Neural progenitor cell (in vitro differentiated cells): ENCODE results near the gene RALGAPB.

ENCODE experiments used
- EZH2 ChIP-seq: fragments of 200-600 bp; sonication (generic); IDR thresholded peaks from 2 replicates; pipeline ENCODE4 v1.6.1; 2017; ENCODE audit warnings: antibody characterized with exemption, mild to moderate bottlenecking, moderate library complexity
- EZH2phosphoT487 ChIP-seq: fragments of 200-600 bp; sonication (generic); IDR thresholded peaks from 2 replicates; pipeline ENCODE4 v1.6.1; 2017; ENCODE audit warnings: antibody characterized with exemption
- TF ChIP-seq, protein P1 (sequence below): fragments of 200-600 bp; sonication (generic); IDR thresholded peaks from 2 replicates; pipeline ENCODE4 v1.5.1; 2017; ENCODE audit warnings: antibody characterized with exemption, mild to moderate bottlenecking

DNA sequence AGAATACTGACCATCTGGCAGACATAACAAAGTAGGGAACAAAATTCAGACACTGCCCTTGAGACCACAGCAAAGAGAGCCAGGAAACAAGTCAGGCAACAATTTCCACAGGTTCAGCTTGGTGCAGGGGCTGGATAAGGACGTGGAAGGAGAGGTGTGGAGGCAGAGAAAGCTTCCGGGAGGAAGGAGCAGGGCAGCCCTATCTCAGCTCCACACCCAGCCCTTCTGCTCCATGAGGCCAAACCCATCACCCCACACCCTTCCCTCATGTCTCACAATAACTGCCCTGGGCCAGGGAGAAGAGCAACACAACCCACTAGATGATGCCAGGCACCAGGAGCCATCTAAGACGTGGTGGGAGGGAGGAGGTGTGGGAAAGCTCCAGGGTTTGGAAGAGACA, 43.3 kb upstream of the RALGAPB start:
- TF ChIP-seq EZH2phosphoT487 (no peak), EZH2 (no peak)
- TF ChIP-seq, protein P1, sequence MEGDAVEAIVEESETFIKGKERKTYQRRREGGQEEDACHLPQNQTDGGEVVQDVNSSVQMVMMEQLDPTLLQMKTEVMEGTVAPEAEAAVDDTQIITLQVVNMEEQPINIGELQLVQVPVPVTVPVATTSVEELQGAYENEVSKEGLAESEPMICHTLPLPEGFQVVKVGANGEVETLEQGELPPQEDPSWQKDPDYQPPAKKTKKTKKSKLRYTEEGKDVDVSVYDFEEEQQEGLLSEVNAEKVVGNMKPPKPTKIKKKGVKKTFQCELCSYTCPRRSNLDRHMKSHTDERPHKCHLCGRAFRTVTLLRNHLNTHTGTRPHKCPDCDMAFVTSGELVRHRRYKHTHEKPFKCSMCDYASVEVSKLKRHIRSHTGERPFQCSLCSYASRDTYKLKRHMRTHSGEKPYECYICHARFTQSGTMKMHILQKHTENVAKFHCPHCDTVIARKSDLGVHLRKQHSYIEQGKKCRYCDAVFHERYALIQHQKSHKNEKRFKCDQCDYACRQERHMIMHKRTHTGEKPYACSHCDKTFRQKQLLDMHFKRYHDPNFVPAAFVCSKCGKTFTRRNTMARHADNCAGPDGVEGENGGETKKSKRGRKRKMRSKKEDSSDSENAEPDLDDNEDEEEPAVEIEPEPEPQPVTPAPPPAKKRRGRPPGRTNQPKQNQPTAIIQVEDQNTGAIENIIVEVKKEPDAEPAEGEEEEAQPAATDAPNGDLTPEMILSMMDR, result no peak
